ENCODE results near the gene PSEN1.

Gene PSEN1

GRCh38 chr14:73255693-73256225, 119.5 kb downstream of the PSEN1 start:
- no peak for TF ChIP-seq EZH2phosphoT487 (IDR thresholded peaks at IDR 0.05; ENCODE audit: borderline replicate concordance, low read length)
- TF ChIP-seq, protein P1, sequence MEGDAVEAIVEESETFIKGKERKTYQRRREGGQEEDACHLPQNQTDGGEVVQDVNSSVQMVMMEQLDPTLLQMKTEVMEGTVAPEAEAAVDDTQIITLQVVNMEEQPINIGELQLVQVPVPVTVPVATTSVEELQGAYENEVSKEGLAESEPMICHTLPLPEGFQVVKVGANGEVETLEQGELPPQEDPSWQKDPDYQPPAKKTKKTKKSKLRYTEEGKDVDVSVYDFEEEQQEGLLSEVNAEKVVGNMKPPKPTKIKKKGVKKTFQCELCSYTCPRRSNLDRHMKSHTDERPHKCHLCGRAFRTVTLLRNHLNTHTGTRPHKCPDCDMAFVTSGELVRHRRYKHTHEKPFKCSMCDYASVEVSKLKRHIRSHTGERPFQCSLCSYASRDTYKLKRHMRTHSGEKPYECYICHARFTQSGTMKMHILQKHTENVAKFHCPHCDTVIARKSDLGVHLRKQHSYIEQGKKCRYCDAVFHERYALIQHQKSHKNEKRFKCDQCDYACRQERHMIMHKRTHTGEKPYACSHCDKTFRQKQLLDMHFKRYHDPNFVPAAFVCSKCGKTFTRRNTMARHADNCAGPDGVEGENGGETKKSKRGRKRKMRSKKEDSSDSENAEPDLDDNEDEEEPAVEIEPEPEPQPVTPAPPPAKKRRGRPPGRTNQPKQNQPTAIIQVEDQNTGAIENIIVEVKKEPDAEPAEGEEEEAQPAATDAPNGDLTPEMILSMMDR (IDR thresholded peaks at IDR 0.05; ENCODE audit: low read depth, low read length, poor library complexity, severe bottlenecking), result no peak
- Histone ChIP-seq H3F3A (ENCODE audit: control insufficient read depth, insufficient read depth) (no peaks in the 10 kb centered on the region), H3K9me2 (replicated peaks; ENCODE audit: control insufficient read depth, low read length) (no peaks in the 10 kb centered on the region), H3K27ac (ENCODE audit: low read depth, low read length) (no peak overlapping the region), H3K9me3 (ENCODE audit: control insufficient read depth, insufficient read depth, low read length) (no peaks in the 10 kb centered on the region), H3K27me3 (ENCODE audit: control insufficient read depth, low read length) (no peaks in the 10 kb centered on the region), H3K36me3 (ENCODE audit: control insufficient read depth, low read length) (no peaks in the 10 kb centered on the region), H3K4me1 (ENCODE audit: control insufficient read depth, low read length) (peaks cover 11% of the 10 kb centered on the region), H3K79me2 (ENCODE audit: control insufficient read depth, low read length) (no peaks in the 10 kb centered on the region), H3K4me3 (ENCODE audit: low read length) (no peak overlapping the region), H4K20me1 (ENCODE audit: control insufficient read depth, insufficient read depth, low read depth, low read length) (no peaks in the 10 kb centered on the region), H3K4me2 (ENCODE audit: low read length) (no peak overlapping the region)

DNA sequence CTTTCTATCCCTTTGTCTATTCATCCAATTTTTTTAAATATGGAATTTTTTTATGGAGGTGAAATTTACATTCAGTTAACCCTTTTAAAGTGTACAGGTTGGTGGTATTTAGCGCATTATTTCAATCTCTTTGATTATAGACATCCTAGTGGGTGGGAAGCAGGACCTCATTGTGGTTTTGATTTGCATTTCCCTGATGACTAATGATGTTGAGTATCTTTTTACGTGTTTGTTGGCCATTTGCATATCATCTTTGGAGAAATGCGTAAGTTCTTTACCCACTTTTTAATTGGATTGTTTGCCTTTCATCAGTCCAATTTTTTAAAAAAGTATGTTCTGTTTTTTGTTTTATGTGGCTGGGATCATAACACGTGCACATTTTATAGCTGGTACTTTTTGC, 121.8 kb downstream of the PSEN1 start:
- Histone ChIP-seq H3F3A (ENCODE audit: control insufficient read depth, insufficient read depth) (no peaks in the 10 kb centered on the region), H3K9me2 (replicated peaks; ENCODE audit: control insufficient read depth, low read length) (no peaks in the 10 kb centered on the region), H3K27me3 (ENCODE audit: control insufficient read depth, low read length) (no peaks in the 10 kb centered on the region), H3K4me1 (ENCODE audit: control insufficient read depth, low read length) (peaks cover 11% of the 10 kb centered on the region), H4K20me1 (ENCODE audit: control insufficient read depth, insufficient read depth, low read depth, low read length) (no peaks in the 10 kb centered on the region), H3K27ac (ENCODE audit: low read depth, low read length) (no peak overlapping the region), H3K9me3 (ENCODE audit: control insufficient read depth, insufficient read depth, low read length) (no peaks in the 10 kb centered on the region), H3K4me3 (ENCODE audit: low read length) (no peak overlapping the region), H3K36me3 (ENCODE audit: control insufficient read depth, low read length) (no peaks in the 10 kb centered on the region), H3K4me2 (ENCODE audit: low read length) (peak overlapping the region; percentile 4; the same call in 1 of the 2 replicates), H3K79me2 (ENCODE audit: control insufficient read depth, low read length) (no peaks in the 10 kb centered on the region)
- TF ChIP-seq, protein P1 (IDR thresholded peaks at IDR 0.05; ENCODE audit: low read depth, low read length, poor library complexity, severe bottlenecking), result no peak
- no peak for TF ChIP-seq EZH2phosphoT487 (IDR thresholded peaks at IDR 0.05; ENCODE audit: borderline replicate concordance, low read length)

DNA sequence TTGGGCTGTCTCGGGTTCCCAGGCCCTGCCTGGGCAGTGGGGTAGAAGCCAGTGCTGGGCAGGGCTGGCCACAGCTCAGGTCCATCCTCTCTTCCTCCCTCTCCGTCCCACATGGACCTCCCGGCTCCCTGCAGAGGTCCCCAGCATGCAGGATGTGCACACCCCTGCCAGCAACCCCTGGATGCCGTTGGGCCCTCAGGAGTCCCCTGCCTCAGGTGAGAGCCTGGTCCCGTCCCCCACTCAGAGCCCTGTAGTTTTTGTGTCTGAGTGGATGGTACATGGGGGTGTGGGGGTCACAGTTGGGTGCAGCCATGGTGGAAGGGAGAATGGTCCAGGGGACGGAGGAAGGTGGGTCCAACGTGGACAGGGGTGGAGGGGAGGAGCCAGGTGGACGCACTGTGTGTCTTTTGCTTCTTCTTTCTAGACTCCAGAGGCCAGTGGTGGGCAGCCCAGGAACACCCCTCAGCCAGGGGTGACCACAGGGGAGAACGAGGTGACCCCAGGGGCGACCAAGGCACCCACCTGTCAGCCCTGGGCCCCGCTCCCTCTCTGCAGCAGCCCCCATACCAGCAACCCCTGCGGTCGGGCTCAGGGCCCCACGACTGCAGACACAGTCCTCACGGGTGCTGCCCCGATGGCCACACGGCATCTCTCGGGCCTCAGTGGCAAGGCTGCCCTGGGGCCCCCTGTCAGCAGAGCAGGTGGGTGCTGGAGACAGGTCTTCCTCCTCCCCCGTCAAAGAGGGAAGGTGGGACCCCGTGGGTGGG, 122.7 kb downstream of the PSEN1 start:
- Histone ChIP-seq H3K4me1 (ENCODE audit: control insufficient read depth, low read length) (peaks cover 11% of the 10 kb centered on the region), H3K9me2 (replicated peaks; ENCODE audit: control insufficient read depth, low read length) (no peaks in the 10 kb centered on the region), H3K4me3 (ENCODE audit: low read length) (no peak overlapping the region), H3K4me2 (ENCODE audit: low read length) (no peak overlapping the region), H3K9me3 (ENCODE audit: control insufficient read depth, insufficient read depth, low read length) (no peaks in the 10 kb centered on the region), H3K27me3 (ENCODE audit: control insufficient read depth, low read length) (no peaks in the 10 kb centered on the region), H4K20me1 (ENCODE audit: control insufficient read depth, insufficient read depth, low read depth, low read length) (no peaks in the 10 kb centered on the region), H3F3A (ENCODE audit: control insufficient read depth, insufficient read depth) (no peaks in the 10 kb centered on the region), H3K36me3 (ENCODE audit: control insufficient read depth, low read length) (no peaks in the 10 kb centered on the region), H3K79me2 (ENCODE audit: control insufficient read depth, low read length) (no peaks in the 10 kb centered on the region), H3K27ac (ENCODE audit: low read depth, low read length) (no peak overlapping the region)
- TF ChIP-seq EZH2phosphoT487 (IDR thresholded peaks at IDR 0.05; ENCODE audit: borderline replicate concordance, low read length), result no peak
- TF ChIP-seq, protein P1 (IDR thresholded peaks at IDR 0.05; ENCODE audit: low read depth, low read length, poor library complexity, severe bottlenecking), result no peak
